ENCODE results near the gene MIS12.
A peak's percentile ranks its signal among the peaks of the same experiment; 100 is the strongest.

The MIS12 gene

DNA sequence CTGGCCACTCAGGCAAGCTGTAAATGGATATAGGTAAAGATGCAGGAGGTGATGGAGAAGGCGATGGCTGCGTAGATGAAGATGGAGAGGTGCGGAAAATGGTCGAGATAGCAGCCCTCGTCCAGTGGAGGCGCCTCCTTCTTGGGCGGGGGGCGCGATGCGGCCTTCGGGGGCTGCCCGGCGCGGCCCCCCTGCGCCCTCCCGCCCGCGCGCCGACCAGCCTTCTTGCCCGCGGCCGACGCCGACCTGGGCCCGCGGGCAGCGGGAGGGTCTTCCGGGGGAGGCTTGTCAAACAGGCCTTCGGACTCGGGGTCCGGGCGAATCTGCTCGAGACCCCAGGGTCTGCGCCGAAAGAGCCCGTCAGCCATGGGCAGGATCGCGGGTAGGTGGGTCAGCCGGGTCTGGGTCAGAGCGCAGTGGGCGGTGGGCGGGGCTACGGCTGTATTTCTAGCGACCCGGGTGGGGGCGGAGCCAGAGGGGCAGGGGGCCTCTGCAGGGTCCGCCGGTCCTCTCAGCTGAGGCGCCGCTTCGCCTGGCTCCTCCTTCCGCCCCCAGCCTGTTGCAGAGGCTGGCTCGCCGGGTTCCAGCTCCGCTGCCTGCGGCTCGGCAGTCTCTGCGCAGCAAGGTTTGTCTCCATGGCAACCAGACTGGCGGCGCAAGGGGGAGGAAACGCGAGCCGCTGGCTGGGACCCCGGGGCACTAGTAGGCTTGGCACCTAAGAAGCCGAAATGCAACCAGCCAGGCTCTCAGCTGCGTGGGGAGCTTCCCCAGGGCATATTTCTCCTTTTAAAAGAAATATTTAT, 14.4 kb downstream of the MIS12 start:
- DNase-seq, result peak; percentile 64

DNA sequence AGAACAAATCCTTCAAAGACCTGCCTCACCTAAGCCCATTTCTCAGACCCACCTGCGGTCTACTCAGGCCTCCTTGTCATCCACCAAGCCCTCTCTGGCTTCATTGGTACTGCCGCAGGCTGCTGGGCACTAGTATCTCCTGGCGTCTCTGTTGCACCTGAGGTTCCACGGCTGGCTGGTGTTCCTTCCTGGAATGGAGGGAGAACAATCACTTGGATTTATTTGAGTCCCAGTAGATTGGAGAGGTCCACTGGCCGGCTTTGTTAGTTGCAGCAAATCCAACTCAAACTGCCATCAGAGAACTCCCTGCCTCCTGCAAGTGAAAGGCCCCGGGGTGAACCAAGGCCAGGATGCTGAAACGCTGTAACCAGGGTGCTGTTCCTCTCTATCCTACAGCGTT, 15.3 kb downstream of the MIS12 start:
- no peak for DNase-seq

DNA sequence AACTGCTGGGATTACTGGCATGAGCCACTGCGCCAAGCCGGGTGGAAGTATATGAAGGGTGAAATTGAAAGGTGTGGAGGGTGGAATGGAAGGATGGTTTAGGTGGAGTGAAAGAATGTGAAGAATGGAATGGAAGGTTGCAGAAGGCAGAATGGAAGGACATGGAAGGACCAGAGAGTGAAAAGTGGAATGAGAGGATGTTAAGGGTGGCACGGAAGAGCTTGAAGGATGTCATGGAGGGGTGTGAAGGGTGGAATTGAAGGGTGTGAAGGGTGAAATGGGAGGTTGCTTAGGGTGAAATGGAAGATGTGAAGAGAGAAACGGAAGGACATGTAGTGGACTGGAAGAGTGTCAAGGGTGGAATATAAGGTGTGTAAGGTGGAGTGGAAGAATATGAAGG, 16.2 kb downstream of the MIS12 start:
- DNase-seq, result no peak

DNA sequence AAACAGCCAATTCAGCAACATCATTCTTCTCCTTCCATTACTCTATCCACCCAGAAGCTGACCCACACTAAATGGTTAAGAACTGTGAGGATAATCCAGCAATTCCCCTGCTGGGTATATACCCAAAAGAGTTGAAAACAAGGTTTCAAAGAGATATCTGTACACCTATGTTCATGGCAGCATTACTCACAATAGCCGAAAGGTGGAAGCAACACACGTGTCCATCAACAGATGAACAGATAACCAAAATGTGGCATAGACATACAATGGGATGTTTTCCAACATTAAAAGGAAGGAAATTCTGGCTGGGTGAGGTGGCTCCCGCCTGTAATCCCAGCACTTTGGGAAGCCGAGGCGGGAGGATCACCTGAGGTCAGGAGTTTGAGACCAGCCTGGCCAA, 19.9 kb downstream of the MIS12 start:
- no peak for DNase-seq

DNA sequence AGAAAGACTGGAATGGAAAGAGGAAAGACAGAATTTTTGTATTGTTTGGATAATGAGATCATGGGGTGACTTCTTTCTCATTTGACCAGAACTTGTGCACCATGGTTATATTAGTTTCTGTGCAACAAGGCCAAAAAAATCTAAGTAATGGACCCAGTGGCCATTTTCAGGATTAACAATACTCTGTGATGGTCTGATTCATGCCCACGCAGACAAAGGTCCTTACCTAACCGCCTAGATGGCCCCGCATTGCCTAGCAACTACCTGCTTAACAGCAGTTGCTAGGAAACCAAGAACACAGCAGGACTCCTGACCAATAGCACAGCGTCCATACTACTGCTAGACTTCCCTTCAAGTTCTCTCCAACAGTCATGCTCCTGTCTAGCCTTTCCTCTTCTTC, 22.4 kb downstream of the MIS12 start:
- no peak for DNase-seq

DNA sequence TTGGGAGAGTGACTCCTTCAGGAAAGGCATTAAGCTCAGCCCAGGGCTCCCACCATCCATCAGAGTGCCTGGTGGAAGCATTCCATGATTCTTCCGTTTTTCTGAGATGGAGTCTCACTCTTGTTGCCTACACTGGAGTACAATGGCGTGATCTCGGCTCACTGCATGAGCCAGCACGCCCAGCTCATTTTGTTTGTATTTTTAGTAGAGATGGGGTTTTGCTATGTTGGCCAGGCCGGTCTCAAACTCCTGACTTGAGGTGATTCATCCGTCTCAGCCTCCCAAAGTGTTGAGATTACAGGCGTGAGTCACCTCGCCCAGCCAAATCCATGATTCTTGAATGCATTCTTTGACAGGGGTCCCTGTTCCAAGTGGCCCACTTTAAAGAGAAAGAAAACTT, 23.1 kb downstream of the MIS12 start:
- DNase-seq, result no peak

DNA sequence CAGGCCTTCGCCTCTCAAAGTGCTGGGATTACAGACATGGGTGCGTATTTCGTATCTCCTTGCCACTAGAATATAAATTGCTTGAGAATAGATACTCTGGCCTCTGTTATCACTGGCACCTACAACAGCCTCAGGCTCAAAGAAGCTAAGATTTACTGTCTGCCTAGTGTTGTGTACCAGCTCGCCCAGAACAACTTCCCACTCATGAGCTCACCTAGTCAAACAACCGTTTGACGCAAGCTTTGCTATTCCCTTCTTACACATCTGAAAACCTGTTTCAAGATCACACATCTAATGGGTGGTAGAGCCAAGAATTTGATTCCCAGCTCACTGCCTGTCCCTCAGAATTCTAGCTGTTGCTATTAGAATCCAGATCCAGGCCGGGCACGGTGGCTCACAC, 24.4 kb downstream of the MIS12 start:
- DNase-seq, result no peak

DNA sequence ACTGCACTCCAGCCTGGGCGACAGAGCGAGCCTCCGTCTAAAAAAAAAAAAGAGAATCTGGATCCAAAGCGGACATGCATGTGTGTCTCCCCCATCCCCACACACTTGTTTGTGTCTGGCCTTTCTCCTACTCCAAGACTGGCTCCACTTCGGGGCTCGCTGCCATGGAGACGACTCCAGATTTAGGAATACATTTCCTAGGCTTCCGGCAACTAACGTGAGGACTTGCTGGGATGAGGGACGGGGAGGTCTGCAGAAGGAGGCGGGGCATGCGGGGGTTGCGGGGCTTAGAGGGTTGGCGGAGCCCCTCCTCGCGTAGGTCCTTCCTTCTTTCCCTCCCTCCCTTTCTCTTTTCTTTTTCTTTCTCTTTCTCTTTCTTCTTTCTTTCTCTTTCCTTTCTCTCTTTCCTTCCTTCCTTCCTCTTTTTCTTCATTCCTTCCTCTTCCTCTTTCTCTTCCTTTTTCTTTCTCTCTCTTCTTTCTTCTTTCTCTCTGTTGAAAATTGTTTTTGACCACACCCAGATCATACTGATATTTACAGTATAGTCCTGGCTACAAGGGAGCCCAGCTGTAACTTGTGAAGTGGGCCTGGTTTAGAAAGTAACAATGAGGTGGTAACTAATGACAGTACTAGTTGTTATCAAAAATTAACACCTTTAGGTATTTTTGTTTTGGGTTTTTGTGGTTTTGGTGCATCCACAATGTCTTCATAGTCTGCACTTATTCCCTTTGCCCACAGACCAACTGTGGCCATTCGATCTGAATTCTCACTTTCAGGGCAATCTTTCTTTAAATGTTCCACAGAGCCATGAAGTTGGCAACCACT, 25.2 kb downstream of the MIS12 start:
- DNase-seq, result no peak

DNA sequence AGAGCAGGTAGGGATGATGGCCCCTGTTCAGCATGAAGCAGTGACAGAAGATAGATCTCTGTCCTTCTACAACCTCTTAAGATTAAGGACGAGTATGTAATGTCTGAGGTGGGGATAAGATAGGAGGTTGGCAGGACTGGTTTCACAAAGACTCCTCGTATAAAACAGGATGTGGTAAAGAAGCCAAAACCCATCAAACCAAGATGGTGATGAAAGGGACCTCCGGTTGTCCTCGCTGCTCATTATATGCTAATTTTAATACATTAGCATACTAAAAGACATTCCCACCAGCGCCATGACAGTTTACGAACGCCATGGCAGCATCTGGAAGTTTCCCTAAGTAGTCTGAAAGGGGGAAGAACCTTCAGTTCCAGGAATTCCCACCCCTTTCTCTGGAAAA, 27.3 kb downstream of the MIS12 start:
- no peak for DNase-seq

DNA sequence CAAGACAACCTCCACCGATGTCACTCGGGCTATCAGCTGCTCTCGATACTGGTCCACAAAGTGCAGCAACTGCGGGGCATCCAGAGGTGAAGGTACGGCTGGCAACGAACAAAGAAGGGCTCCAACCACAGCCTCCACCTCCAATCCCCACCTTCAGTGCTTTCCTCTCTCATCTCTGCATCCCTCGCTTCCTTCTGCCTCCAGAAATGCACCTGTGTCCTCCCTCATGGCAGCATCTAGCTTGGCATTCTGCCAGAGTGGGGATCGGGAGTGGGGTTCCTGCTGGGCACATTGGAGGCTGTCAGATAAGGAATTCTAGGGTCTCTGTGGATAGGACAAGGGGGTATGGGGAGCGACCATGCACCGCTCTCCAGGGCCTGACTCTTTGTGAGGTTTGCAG, 28.6 kb downstream of the MIS12 start:
- DNase-seq, result no peak

DNA sequence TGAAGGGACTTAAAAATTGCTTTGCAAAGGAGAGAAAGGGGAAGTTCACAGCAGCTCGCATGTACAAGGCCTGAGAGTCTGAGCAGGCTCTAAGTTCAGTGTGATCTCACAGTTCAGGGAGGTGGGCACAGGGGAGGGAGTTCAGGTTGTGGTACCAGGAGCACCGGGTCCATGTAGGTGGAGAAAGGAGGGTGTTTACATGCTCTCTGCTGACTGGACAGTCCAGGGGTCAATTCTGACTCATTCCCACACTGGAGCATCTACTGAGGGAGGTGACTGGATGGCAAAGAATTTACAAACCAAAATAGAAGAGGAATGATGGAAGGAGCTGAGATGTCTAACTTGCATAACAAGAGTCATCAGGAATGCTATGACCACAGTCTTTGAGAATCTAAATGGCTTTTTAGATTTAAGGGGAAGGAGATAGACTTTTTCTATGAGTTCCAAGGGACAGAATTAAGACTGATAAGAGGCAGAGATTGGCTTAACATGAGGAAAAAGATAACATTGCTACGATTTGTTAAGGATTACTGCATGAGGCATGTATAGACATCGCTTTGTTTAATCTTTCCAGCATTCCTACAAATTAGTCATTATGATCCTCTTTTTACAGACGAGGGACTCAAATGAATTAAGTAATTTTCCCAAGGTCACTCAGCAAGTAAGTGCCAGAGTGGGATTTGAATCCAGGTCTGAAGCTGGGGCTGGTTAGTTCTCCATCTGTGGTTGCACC, 29.9 kb downstream of the MIS12 start:
- no peak for DNase-seq

DNA sequence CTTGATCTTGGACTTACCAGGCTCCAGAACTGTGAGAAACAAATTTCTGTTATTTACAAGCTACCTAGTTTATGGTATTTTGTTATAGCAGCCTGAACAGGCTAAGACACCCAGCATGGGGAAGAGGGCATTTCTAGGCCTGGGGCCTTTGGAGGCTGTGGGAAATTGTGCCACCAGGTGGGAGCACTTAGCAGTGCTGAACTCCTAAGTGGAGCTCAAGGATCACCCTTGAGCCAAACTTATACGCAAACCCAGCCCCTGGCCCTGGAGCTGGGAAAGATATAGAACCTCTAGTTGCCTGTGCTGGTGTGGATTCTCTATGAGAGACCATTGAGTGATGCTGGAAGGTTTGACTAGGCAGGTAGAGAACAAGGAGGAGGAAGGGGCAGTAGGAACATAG, 36.1 kb downstream of the MIS12 start:
- DNase-seq, result no peak

DNA sequence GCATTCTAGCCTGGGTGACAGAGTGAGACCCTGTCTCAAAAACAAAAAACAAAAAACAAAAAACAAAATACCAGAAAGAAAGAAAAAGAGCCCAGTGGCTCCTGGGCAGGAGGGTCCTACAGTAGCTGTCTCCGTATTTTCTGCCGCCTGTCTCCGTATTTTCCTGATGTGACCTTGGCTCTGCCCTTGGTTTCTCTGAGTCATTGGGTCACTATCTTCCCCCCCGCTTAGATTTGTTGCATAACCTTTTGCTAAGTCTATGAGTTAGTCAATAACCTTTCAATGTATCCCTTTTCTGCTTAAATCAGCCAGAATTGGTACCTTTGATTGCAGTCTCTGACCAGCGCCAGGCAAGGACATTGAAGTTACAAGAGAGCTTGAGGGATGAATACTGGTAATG, 36.9 kb downstream of the MIS12 start:
- DNase-seq, result no peak

DNA sequence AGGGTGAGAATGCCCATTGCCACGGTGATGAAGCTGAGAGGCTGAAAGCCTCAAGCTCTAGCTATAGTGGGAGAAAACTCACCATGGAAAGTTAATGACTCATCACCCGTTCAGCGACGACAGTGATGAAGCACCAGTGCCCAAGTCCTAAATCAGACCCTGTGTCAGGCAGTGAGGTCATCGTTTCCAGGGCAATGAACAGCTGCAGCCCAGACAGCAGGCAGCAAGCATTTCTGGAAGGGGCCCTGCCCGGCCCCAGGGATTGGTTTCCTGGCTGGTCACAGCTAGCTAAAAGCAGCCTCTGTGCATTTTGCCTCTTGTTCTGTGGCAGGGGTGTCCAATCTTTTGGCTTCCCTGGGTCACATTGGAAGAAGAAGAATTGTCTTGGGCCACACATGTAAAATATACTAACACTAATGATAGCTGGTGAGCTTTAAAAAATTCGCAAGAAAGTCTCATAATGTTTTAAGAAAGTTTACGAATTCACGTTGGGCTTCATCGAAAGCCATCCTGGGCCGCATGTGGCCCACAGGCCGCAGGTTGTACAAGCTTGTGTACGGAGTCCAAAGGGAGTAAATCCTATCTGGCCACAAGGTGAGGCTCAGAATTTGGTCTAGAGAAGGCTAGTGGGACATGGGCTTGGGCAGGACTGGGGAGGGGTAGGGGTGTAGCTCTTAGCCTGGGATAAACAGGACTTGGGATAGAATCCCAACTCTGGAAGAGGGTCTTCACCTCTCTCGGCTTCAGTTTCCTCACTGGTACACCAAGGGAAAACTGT, 40.6 kb downstream of the MIS12 start:
- DNase-seq, result peak; percentile 49

DNA sequence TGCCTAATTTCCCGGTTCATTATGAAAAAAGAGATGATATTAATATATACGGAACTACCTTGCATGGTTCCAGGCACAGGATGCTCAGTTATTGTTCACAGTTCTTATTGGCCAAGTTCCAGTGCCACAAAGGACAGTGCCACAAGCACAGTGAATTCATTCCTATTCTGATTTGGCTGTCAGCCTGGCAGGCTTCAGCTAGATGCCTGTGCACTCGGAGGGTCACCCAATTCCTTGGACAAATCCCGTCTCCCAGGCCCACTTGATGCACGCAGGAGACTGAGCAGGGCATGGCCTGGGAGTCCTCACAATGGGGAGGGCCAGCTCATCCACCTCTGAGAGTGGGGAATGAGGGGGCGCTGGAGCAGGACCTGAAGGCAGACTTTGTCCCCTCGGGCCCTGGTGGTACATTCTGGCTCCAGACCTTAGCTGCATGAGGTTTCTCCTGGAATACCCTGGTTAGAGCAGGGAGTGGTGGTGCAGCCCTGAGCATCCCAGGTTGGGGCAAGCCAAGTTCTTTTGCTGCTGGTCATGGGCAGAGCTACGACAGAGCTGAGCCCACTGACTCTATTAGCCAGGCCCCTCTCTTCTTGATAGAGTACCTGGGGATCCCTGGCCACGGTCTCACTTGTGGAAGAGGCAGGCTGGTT, 41.4 kb downstream of the MIS12 start:
- DNase-seq, result no peak

DNA sequence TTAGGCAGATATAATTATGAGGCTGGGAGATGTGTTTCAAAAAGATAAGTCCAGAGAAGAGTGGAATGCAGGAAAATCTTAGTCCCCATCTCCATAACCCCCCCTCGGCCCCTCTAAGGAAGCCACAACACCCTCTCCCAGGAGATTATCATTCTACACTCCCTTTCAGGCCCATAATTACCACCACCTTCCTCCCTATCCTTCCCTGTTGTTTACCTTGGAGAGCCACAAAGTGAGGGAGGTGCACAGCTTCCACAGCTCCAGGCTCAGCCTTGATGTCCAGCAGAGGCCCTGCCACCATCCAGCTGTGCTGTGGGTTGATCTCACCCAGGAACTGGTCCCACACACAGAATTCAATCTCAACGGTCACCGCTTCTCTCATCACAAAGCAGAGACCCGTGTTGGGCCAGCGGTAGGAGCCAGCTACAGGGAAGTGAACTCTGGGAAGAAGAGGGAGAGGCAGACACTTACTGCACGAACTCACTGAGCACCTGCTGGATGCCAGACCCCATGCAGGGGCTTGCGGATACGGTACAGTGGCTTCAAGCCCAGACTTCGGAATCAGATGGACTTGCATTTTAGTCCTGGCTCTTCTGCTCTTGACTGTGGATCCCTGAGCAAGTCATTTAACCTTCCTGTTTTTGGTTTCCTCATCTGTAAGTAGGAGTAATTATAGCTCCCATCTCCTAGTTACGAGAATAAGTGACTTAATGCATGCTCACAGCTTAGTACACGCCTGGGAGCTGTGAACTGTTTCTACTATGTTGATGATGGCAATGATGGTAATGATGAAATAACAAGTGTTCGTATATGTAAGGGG, 44.1 kb downstream of the MIS12 start:
- no peak for DNase-seq

DNA sequence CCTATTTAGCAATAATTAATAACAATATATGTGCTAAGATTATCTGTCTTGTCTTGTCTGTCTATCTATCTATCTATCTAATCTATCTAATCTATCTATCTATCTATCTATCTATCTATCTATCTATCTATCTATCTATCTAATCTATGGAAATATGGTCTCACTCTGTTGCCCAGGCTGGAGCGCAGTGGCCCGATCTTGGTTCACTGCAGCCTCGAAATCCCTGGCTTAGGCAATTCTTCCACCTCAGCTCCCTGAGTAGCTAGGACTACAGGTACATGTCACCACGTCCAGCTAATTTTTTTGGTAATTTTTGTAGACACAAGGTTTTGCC, 44.7 kb downstream of the MIS12 start:
- DNase-seq, result no peak

DNA sequence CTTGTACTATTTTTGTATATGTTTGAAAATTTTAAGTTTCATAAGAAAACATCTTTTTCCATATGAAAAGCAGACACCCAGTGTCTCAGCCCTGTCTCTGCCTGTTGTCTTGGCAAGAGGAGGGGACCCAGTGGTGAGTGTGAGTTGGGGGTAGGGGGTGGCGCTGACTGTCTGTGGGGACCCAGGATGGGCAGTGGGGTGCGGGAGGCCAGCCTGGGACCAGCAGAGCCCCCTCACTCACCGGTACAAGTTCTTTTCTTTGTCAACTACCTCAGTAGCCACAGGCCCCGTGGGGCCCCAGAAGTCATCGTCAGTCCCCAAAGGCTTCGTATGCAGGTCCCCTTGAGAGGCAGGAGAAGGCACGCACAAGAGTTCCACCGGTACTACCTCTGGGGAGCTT, 46.2 kb downstream of the MIS12 start:
- DNase-seq, result no peak

DNA sequence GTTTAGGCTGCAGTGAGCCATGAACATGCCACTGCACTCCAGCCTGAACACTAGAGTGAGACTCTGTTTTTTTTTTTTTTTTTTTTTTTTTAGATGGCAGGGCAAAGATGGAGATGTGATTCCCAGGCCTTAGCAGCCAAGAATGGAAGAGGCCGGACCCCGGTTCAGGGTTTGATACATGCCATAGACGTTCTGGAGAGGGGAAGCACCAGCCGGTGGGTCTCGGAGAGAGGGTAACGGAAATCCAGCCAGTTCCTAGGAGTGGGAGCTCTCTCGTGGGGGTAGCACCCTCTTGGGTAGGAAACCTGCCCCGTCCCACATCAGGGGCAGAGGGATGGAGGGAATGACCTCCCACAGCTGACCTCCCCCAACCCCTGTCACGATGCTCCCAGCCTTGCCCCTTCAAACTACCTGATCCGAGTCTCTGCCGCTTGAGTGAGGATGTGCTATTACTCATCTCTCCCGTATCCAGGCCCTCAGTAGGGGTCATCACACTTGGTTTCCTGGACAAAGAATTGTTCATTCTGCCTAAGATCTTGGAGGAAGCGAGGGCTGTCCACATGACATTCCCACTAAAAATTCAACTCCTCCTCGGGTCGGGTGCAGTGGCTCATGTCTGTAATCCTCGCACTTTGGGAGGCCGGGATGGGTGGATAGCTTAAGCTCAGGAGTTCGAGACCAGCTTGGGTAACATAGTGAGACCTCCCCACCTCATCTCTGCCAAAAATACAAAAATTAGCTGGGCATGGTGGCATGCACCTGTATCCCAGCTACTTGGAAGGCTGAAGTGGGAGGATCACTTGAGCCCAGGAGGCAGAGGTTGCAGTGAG, 47.3 kb downstream of the MIS12 start:
- no peak for DNase-seq

DNA sequence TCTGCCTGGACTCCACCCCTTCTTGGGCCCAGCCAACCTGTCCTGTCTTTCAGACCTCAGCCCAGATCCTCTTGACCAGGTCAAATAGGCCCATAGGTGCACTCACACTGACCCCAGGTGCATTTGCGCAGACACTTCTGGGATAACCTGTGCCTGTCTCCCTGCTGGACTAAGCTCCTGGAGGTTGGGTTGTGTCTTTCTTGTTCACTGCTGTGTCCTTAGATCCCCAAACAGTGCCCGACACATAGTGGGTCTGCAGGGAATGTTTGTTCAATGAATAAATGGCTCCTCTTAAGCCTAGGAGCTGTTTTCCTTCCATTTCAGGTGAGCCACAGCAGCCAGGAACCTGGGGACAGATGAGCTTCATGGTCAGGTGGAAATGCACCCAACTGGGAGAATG, 49.1 kb downstream of the MIS12 start:
- no peak for DNase-seq

All from stimulated activated naive CD4-positive, alpha-beta T cell treated with Interleukin-2 at 50 U/mL for 16 hours (primary cell).